ENCODE results near the gene OGFOD1. TPM values are rescaled to one million over a fixed set of nuclear protein-coding genes. Genes with fewer than 3 reads are reported as not detected.

OGFOD1 gene
- total RNA-seq, 1 experiment from 2014 or later: 55.5 TPM

GRCh38 chr16:56415875-56416274, 35.5 kb upstream of the OGFOD1 start:
- POLR2A ChIA-PET (ENCODE audit: unreplicated experiment): no interaction called here
- Histone ChIP-seq H3K9me3 (ENCODE audit: low read length) (no peaks in the 10 kb centered on the region), H3K27ac (ENCODE audit: low read length) (no peak overlapping the region), H3K9me2 (replicated peaks; ENCODE audit: low read length) (no peaks in the 10 kb centered on the region), H3K9ac (ENCODE audit: low read length) (no peak overlapping the region), H3F3A (ENCODE audit: low read length, unreplicated experiment) (no peaks in the 10 kb centered on the region), H3K4me3 (ENCODE audit: low read length) (no peak overlapping the region), H3K79me2 (ENCODE audit: low read length) (peaks cover 71% of the 10 kb centered on the region), H3K4me2 (ENCODE audit: low read length) (no peak overlapping the region), H4K20me1 (ENCODE audit: low read length) (peaks cover 11% of the 10 kb centered on the region; the same call in 1 of the 2 replicates), H3K4me1 (ENCODE audit: insufficient read depth, low read length) (peaks cover 30% of the 10 kb centered on the region), H2AFZ (ENCODE audit: low read length) (no peak overlapping the region), H3K36me3 (ENCODE audit: low read depth, low read length) (peaks cover 8% of the 10 kb centered on the region), H3K27me3 (ENCODE audit: low read length) (no peaks in the 10 kb centered on the region)
- no peak for TF ChIP-seq EZH2 (IDR thresholded peaks at IDR 0.05; ENCODE audit: low read length, unreplicated experiment)
- TF ChIP-seq EZH2phosphoT487 (IDR thresholded peaks at IDR 0.05; ENCODE audit: borderline replicate concordance, low read length): no peak
- no peak for TF ChIP-seq CTCF (conservative IDR thresholded peaks at IDR 0.05; ENCODE audit: low read depth, low read length)
- DNase-seq (no peak), ATAC-seq (no peak)
- CTCF ChIA-PET: no interaction called here
- intact Hi-C loops (cut with micrococcal nuclease): no loop called here
- no TSS peak for BruUV-seq (replicated peaks)

- no peaks in the 10 kb centered on the region for H3K9me3 ChIP-seq (ENCODE audit: low read length)
- CTCF ChIA-PET: no interaction called here
- DNase-seq (no peak), ATAC-seq (no peak)
- peaks cover 36% of the 10 kb centered on the region for H3K4me1 ChIP-seq (ENCODE audit: insufficient read depth, low read length)
- POLR2A ChIA-PET (ENCODE audit: unreplicated experiment): no interaction called here
- peaks cover 84% of the 10 kb centered on the region for H3K79me2 ChIP-seq (ENCODE audit: low read length)
- H3K4me3 ChIP-seq (ENCODE audit: low read length): no peak overlapping the region
- H3K36me3 ChIP-seq (ENCODE audit: low read depth, low read length): no peaks in the 10 kb centered on the region
- H3K27ac ChIP-seq (ENCODE audit: low read length): no peak overlapping the region
- no peak overlapping the region for H3K9ac ChIP-seq (ENCODE audit: low read length)
- no peak overlapping the region for H2AFZ ChIP-seq (ENCODE audit: low read length)
- TF ChIP-seq EZH2phosphoT487 (IDR thresholded peaks at IDR 0.05; ENCODE audit: borderline replicate concordance, low read length) (no peak), EZH2 (IDR thresholded peaks at IDR 0.05; ENCODE audit: low read length, unreplicated experiment) (no peak)
- H3K27me3 ChIP-seq (ENCODE audit: low read length): no peaks in the 10 kb centered on the region
- no peaks in the 10 kb centered on the region for H3K9me2 ChIP-seq (replicated peaks; ENCODE audit: low read length)
- no peak overlapping the region for H3K4me2 ChIP-seq (ENCODE audit: low read length)
- no TSS peak for BruUV-seq (replicated peaks)
- H3F3A ChIP-seq (ENCODE audit: low read length, unreplicated experiment): no peaks in the 10 kb centered on the region
- intact Hi-C loops (cut with micrococcal nuclease): no loop called here
- H4K20me1 ChIP-seq (ENCODE audit: low read length): peaks cover 18% of the 10 kb centered on the region; the same call in 1 of the 2 replicates
Observed at GRCh38 chr16:56417138-56417537, 34.2 kb upstream of the OGFOD1 start.

- ATAC-seq: no peak
- CTCF ChIA-PET: no interaction called here
Observed at GRCh38 chr16:56419740-56420548, 31.4 kb upstream of the OGFOD1 start.

More at GRCh38 chr16:56419740-56420548, 31.4 kb upstream of the OGFOD1 start:
- H3K9me2 ChIP-seq (replicated peaks; ENCODE audit: low read length): no peaks in the 10 kb centered on the region
- no peaks in the 10 kb centered on the region for H3K36me3 ChIP-seq (ENCODE audit: low read depth, low read length)
- no peaks in the 10 kb centered on the region for H3F3A ChIP-seq (ENCODE audit: low read length, unreplicated experiment)
- no peak overlapping the region for H3K4me3 ChIP-seq (ENCODE audit: low read length)
- intact Hi-C loops (cut with micrococcal nuclease): no loop called here
- TF ChIP-seq EZH2phosphoT487 (IDR thresholded peaks at IDR 0.05; ENCODE audit: borderline replicate concordance, low read length): no peak
- no peak for TF ChIP-seq EZH2 (IDR thresholded peaks at IDR 0.05; ENCODE audit: low read length, unreplicated experiment)
- POLR2A ChIA-PET (ENCODE audit: unreplicated experiment): no interaction called here
- no peak overlapping the region for H2AFZ ChIP-seq (ENCODE audit: low read length)
- H3K4me1 ChIP-seq (ENCODE audit: insufficient read depth, low read length): peaks cover 47% of the 10 kb centered on the region
- DNase-seq: no peak
- no peak overlapping the region for H3K4me2 ChIP-seq (ENCODE audit: low read length)
- peaks cover 97% of the 10 kb centered on the region for H3K79me2 ChIP-seq (ENCODE audit: low read length)
- no TSS peak for BruUV-seq (replicated peaks)
- H3K27ac ChIP-seq (ENCODE audit: low read length): no peak overlapping the region
- peaks cover 22% of the 10 kb centered on the region; the same call in 1 of the 2 replicates for H4K20me1 ChIP-seq (ENCODE audit: low read length)
- no peak overlapping the region for H3K9ac ChIP-seq (ENCODE audit: low read length)
- H3K9me3 ChIP-seq (ENCODE audit: low read length): no peaks in the 10 kb centered on the region
- no peaks in the 10 kb centered on the region for H3K27me3 ChIP-seq (ENCODE audit: low read length)

Data from PC-3 (cell line).